Measurements from ENCODE around the gene CGREF1.

Gene CGREF1

DNA sequence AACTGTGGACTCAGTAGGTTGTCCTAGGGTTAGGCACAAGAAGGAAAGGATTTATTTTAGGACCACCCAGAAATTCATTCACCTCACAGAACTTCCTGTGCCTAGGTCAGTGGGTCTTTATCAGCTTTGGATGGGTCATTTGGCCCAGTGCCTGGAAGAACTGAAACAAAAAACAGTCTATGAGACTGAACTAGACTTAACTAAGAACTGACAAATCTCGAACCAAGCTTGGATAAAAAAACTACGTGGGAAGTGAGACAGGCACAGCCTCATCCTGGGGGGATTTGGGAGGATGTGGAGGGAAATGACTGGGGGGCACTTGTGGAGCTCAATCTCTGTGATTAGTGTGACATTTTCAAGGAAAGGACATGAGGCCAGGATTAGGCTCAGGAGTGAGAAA lies 45.1 kb downstream of the CGREF1 start:
- no peak for DNase-seq (ENCODE audit: low spot score)

DNA sequence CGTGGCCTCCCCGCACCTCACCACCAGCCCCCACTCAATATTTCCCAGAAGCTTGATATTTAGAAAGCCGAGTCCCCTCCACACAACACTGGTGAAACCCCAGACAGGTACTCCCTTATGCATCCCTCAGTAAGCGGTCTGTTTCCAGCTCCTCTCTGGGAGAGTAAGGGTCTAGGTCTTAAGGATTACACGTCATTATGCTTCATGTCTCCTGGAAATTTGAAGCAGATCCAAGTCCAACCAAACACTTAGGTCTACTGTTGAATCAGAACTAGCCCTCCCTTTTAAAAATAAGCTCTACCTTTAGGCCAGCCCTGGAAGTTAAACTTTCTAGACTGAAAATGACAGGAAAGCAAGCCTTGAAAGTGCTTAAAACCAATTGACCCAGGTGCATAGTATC lies 46.0 kb downstream of the CGREF1 start:
- no peak for DNase-seq (ENCODE audit: low spot score)

DNA sequence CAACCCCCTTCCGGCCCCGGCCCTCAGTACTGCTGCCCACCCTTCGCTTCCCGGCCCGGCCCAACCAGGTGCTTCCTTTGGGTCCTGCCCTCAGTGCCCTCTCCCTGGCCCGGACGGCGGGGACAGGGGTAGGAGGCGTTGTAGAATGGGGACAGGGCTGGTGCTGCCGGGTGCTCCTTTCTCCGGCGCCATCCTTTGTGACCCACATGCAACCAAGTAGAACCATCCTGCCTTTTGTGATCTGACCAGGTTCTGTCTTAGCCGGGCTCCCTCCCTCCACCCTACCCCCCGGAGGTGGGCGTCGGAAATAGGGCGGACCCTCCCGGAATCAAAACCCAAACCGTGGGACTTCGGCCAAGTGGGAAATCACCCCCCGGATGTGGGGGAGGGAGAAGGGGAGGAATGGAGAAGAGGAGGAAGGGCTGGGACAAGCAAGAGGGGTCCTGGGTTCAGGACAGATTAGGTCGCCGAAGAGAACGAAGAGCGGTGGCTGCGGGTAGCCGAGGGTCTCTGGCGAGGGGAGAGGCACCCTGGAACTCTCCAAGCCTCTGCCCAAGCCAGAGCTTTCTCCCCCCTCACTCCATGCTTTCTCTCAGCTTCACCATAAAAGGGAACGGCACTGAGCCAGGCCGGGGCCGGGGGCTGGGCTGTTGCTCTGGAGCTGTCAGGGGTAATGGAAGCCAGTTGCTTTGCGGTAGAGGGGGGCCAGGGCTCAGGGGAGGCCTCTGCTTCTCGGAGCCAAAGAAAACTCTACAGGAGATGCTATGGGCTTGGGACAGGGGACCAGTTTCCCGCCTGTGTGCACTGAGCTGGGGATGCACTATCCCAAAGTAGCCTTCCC lies 46.7 kb downstream of the CGREF1 start:
- DNase-seq (ENCODE audit: low spot score): no peak

DNA sequence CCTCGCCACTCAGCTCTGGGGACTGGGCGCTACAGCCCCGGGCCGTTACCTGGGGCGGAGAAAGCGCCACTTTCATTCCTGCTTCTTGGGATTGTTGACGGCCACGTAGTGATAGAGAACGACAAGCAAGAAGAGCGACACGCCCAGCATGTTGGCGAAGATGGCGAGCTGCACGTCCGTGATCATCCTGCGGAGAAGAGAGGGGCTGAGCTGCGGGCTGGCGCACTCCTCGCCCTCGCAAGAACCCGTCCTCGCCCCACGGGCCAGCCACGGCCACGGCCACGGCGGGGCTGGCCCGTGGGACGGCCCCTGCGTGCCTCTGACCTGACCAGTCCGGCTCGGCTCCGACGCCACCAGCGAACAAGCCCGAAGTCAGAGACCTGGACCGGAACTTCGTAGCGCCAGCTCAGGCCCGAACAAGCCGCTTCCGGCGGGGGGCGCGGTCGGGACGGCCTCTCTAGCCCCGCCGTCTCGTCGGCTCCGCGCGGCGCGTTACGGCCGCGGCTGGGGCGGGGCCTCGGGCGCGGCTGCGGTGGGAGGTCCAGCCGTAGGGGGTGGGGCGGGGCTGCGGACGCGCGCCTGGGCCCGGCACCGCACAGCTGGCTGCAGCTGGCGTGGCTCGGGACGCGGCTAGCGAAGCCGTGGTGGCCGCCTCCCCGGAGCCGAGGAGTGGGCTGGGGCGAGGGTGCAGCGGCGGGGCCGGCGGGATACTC lies 47.5 kb downstream of the CGREF1 start, which contains the start of gene OST4:
OST4 (minus strand) TSS at position 378 of the 713 bp plus-strand sequence.
- peak; percentile 90 for DNase-seq (ENCODE audit: low spot score)

DNA sequence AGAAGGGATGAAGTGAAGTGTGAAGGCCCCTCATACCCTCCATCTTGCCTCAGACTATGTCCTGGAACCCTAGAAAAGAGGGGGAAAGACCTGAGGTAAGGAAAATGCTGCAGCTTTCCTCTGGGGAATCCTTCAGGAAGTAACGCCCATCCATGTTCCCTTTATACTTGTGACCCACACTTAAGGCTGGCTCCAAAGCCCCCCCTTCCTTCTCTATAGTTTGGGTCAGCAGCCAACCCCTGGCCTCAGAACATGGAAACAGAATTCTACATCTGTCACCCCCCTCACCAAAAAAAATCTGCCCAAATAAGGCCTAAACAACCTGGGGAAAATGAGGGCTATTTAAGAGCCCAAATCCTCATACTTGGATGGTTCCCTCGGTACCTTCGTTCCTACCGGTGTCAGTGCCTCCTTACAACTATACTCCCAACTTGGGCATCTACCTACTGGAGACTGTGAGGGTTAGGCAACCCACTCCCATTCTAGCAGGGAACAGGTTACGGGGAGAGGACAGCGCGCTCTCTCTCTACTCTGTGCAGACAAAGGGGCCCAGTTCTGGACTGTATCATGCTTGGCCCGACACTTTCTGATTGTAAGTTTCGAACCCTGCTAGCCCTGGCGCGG lies 48.2 kb downstream of the CGREF1 start:
- no peak for DNase-seq (ENCODE audit: low spot score)

DNA sequence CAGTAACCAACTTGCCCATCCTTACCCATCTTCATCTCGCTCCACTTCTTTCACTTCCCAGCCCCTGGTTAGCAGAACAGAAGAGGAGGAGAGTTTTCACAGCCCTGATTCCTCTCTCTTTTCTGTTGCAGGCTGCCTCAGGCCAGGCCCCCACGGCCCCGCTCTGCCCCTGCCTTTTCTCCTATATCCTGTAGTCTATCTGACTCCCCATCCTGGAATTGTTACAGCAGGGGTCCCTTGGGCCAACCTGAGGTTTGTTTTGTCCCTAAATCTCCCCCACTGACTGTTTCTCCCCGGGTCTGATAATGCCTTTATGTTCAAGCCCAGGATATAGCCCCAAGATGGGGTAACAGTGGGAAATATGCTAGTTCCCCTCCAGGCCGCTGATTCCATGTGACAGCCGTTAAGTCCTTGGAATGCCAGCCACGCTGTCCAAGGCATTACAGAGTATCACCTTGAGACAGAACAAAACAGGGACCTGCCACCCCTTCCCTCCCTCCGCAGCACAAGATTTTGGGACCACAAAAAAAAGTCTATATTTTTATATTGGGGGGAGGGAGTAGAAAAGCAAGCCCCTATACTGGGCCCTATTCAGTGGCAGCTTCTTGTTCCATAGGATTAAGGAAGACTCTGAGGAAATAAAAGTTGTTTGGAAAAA lies 48.8 kb downstream of the CGREF1 start:
- DNase-seq (ENCODE audit: low spot score): no peak

DNA sequence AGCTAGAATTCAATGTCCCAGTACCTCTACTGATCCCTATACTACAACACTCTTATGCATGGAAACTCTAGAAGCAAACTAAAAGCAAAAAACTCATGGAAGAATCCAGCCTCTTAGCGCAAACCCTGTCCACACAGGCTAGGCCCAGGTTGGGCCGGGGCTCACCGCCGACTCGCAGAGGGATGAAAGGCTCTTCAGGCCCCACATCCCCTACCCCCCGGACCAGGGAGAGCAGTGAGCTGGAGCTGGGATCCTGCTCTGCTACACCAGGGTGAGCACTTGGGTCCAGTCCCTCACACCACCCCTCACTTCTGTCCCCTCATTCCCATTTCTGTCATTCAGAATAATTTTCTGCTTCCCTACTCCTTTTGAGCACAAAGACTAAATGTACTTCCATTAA lies 49.5 kb downstream of the CGREF1 start:
- DNase-seq (ENCODE audit: low spot score): no peak

DNA sequence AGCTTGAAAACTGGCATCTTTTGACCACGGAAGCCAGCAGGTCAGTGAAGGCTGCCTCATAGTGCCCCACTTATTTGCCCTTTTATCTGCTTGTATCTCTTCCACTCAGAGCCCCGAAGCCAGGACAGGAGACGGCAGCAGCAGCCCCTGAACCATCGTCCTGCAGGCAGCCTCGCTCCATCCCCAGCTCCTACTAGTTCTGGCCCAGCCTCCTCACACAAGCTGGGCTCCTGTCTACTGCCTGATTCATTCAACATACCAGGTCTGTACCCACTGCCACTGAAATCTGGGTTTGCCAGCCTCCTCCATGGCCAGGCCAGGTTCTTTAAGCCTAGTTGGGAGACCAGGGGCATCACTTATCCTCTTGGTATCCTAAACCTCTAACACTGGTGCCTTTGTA lies 51.5 kb downstream of the CGREF1 start:
- DNase-seq (ENCODE audit: low spot score): no peak

DNA sequence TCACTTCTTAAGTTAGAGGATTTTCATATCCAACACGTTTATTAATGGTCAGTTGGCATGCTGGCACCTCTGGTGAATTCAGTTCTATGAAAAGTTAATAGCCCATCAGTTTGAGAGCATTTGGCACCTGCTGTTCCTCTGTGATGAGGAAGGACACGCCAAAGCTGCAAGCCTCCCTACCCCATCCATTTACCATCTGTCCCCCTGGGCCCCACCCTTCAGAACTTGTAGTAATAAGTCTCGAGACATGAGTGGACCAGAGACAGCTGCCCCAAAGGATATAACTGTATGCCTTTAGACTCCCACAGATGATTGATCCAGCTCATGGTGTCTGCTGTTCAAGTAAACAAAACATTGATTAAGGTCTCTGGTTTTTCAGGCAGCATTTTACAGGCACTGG lies 53.8 kb downstream of the CGREF1 start:
- DNase-seq (ENCODE audit: low spot score): no peak

DNA sequence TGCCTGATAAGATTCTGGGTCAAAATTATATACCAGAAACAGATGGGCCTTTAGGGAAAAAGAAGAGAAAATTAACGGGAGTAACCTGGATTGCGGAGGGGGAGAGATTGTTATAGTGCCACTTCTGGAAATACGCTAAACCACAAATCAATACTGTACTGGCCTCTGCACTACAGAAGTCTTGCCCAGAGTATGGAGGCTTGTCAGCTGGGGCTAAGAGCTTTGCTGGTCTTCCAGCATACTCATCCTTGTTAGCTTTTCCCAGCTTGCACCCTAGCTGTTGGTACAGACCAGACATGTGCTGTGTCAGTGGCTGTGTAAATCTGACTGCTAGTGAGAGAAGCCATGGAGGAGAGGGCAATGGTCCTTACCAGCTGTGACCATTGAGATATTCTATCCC lies 58.6 kb downstream of the CGREF1 start:
- DNase-seq (ENCODE audit: low spot score): no peak

DNA sequence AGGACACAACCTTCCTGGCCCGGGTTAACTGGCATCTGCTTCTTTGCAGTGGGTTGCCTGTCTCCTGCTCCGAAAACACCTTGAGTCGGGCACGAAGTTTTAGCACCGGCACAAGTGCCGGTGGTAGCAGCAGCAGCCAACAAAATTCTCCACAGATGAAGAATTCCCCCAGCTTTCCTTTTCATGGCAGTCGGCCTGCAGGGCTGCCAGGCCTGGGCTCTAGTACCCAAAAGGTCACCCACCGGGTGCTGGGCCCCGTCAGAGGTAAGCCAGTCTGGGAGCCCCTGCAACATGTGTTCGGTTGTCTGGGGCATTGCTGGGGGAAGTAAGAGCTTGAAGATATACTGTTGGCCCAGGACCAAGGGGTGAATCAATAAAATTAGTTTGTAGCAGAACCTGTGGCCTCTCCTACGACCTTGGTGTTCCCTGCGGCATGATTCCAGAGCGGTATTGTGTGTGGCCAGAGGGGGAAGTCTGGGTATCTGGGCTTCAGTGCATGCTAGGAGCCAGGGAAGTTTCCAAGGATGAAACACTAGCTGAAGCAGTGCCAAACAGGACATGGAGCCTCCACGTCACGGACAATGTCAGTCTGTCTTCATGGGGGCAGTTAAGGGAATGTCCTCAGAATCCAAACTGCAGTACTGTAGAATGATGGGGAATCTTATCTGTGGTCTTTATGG lies 59.6 kb downstream of the CGREF1 start:
- no peak for DNase-seq (ENCODE audit: low spot score)

DNA sequence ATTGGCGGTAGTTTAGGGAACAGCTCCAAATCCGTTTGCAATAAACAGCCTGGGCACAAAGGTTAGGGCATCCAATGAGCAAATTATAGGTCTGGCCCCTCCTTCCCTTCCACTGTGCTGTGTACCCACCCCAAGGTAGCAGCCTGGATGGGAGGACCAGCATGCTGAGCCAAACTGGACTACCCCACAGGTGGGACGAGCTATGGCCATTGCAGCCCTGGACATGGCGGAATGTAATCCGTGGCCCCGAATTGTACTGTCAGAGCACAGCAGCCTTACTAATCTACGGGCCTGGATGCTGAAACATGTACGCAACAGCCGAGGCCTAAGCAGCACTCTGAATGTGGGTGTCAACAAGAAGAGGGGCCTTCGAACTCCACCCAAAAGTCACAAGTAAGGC lies 60.7 kb downstream of the CGREF1 start:
- DNase-seq (ENCODE audit: low spot score): no peak

DNA sequence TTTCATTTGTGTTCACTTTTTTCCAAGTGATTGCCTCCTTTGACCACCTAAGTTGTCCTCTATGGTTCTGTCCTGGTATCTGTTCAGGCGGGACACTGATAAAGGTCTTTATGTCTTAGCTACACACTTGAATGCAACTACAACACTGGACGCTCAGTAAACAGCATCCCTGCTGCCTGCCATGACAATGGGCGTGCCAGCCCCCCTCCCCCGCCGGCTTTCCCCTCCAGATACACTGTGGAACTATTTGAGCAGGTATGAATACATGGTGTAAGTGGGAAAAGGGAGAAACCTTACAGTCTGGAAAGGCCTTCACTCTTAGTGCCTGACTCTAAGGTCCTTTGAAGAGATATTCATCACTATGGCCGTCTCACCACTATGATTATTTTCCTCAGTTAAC lies 61.7 kb downstream of the CGREF1 start:
- DNase-seq (ENCODE audit: low spot score): no peak

DNA sequence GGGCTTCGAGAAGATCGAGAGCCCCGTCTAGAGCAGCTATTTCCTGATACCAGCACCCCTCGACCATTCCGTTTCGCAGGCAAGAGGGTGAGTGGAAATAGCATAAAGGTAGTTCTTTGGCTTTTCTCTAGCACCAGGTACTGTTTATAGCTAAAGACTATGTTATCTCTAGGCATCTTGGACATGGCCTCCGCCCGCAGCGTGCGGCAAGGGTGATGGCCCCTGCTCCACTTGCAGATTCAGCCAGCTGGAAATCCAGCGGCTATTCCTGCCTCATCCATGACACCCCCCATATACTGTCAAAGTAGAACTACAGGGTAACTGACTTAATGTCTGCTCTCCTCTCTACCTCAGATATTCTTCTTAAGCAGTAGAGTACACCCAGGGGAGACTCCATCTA lies 64.2 kb downstream of the CGREF1 start:
- no peak for DNase-seq (ENCODE audit: low spot score)

DNA sequence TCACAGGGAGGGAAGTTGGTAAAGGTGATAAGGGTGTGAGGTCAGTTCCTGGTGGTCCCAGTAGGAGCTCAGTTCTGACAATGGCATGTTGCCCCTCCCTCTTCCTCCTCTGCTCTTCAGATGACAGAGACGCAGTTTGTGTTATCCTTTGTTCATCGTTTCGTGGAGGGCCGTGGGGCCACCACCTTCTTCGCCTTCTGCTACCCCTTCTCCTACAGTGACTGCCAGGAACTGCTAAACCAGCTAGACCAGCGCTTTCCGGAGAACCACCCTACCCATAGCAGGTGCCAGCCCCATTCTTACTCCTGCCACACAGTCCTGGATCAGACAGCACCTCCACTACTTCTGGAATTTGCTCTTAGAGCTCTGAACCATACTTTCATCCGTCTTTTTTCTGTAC lies 65.2 kb downstream of the CGREF1 start:
- DNase-seq (ENCODE audit: low spot score): no peak

DNA sequence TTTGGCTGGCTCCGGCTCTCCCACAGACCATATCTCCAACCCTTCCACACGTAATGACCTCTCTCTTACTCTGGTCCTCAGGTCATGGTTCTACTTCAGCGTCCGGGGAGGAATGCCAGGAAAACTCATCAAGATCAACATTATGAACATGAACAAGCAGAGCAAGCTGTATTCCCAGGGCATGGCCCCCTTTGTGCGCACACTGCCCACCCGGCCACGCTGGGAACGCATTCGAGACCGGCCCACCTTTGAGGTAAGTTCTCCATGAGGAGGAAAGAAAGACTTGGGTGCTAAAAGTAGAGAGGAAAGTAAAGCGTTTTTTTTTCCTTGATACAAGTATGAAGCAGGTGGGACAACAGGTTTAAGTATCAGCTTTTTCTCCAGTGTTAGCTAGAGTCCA lies 65.6 kb downstream of the CGREF1 start:
- no peak for DNase-seq (ENCODE audit: low spot score)

DNA sequence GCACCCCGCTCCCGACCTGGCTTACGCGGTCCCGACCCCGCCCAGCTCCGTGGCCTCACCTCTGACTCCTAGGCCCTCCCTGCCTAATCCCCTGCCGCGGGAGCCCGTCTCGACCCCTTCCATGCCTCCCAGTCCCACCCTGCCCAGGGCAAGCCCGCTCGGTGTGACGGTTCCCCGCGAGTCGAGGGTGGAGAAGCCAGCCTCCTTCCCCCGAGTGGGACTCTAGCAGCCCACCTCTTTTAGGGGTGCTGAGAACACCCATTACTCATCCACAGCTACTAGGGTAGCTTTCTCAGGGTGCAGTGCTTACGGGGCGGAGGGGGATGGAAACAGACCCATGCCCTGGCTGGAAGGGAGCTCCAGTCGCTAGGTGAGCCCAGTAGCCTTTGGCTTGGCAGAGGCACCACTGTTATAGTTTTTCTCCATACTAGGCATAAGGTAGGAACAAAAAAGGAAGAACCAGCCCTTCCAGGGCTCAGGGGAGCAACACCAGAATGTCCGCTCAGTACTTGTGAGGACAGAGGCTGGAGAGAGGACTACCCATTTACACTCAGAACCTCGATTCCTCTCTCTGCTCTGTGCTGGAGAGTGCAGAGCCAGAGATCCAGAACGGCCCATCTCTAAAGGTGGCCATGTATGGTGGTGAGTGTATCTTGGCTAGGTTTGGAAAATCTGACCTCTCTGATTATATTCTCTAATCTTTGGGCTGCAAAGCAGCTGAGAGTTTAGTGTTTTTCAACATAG lies 66.9 kb downstream of the CGREF1 start:
- DNase-seq (ENCODE audit: low spot score): no peak

DNA sequence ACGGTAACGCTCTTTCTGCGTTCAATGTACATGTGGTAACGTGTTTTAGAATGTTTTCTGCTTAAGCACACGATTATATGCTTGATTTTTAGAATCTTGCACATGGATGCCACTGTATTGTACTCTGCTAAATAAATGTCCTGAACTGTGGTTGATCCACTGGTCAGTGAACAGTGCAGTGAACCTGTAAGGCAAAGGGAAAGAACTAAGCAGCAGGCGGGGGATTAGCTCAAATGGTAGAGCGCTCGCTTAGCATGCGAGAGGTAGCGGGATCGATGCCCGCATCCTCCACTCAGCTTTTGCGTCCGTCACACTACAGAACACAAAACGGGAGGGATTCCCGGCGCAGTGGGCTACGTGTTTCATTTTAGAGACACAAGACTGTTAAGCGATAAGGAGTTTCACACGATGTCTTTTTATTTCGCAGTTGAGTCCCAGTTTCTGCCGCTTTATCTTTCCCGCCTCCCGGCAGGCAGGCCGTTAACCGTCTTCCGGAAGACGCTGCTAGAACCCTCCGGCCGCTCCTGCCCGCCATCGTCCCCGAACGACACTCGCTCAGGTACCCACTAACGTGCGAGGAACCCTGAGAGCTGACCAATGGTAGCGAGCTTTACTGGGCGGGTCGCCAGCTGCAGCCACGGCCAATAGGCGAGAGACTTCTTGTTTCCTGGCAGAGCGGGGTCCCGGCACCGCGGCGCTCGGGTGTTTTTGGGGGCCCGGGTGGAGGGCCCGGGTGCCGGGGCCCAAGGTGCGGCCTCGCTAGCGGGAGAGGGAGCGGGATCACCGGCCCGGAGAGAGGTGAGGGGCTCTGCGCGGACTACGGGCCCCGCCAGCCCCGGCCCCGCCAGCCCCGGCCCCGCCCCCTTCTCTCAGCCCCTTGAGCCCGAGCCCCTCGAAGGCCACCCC lies 67.7 kb downstream of the CGREF1 start, which contains the start of gene AGBL5:
AGBL5 (plus strand) TSS at position 673 of the 906 bp plus-strand sequence. CDS start 1,291 bp downstream, outside the sequence.
- DNase-seq (ENCODE audit: low spot score): peak; percentile 95

Measured in kidney capillary endothelial cell (primary cell).